Measurements from ENCODE around the gene ZNF438.

- TF ChIP-seq CTCF (IDR thresholded peaks at IDR 0.05; ENCODE audit: insufficient read depth, low read length), result no peak
- TF ChIP-seq GABPA (IDR thresholded peaks at IDR 0.05; ENCODE audit: low read depth), result no peak
- TF ChIP-seq POLR2AphosphoS5 (IDR thresholded peaks at IDR 0.05; ENCODE audit: low read depth), result no peak
- no peak for TF ChIP-seq REST (IDR thresholded peaks at IDR 0.05; ENCODE audit: insufficient replicate concordance, low read depth)
- no peak for TF ChIP-seq SPI1 (IDR thresholded peaks at IDR 0.05; ENCODE audit: borderline replicate concordance, low read depth)
These were observed 20.0 kb upstream of the ZNF438 start for GRCh38 chr10:31051703-31052102.
